ENCODE results near the gene MB21D2.

The MB21D2 gene

DNA sequence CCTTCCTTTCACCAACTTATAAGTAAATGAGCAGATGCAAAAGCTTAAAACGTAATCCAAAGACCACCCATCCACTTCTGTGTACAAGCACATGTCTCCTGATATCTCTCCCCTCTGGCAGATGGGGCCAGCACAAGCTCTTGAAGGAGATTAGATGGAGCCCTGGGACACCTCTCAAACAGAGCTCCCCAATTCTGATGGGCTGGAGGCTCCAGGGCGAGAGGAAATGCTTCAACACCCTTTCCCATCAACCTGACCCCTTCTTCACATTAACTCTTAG, 73.2 kb downstream of the MB21D2 start:
- H3K4me3 ChIP-seq (ENCODE audit: low read depth, low read length): no peak overlapping the region
- DNase-seq (ENCODE audit: low read depth): no peak
- TF ChIP-seq, protein P1, sequence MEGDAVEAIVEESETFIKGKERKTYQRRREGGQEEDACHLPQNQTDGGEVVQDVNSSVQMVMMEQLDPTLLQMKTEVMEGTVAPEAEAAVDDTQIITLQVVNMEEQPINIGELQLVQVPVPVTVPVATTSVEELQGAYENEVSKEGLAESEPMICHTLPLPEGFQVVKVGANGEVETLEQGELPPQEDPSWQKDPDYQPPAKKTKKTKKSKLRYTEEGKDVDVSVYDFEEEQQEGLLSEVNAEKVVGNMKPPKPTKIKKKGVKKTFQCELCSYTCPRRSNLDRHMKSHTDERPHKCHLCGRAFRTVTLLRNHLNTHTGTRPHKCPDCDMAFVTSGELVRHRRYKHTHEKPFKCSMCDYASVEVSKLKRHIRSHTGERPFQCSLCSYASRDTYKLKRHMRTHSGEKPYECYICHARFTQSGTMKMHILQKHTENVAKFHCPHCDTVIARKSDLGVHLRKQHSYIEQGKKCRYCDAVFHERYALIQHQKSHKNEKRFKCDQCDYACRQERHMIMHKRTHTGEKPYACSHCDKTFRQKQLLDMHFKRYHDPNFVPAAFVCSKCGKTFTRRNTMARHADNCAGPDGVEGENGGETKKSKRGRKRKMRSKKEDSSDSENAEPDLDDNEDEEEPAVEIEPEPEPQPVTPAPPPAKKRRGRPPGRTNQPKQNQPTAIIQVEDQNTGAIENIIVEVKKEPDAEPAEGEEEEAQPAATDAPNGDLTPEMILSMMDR (conservative IDR thresholded peaks at IDR 0.05; ENCODE audit: low read depth, low read length): no peak

DNA sequence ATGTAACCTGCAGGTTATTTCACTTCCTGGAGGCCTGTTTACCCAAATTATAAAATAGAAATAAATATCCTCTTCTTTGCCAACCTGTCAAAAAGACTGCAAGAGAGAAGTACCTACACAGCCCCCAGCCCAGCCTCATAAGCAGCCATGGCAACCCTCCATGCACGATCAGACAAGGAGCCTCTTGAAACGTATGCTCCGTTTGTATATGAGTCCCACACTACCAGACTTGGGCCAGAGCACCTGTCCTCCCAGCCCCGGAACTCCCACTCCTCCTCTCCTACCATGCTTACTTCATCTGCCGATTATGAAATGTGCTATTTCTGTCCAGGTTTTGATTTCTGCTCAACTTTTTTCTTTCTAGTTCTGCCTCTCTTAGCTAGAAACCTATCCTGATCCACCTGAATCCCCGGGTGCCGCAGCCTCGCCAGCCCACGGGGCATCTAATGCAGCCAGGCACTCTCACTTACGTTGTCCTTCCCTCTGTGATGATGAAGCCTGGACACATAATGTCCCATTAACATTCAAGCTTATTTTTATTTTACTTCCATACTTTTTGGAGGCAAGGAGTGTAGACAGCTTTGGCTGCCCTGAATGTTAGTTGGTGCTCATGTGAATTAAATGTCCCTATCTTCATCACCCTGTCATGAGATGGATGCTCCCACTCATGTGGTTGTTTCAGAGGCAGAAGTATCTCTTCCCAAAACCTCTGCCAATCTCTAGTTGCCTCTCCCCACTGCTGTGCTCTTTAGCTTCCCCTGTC, 73.8 kb downstream of the MB21D2 start:
- TF ChIP-seq, protein P1 (conservative IDR thresholded peaks at IDR 0.05; ENCODE audit: low read depth, low read length): no peak
- no peak for DNase-seq (ENCODE audit: low read depth)
- no peak overlapping the region for H3K4me3 ChIP-seq (ENCODE audit: low read depth, low read length)

DNA sequence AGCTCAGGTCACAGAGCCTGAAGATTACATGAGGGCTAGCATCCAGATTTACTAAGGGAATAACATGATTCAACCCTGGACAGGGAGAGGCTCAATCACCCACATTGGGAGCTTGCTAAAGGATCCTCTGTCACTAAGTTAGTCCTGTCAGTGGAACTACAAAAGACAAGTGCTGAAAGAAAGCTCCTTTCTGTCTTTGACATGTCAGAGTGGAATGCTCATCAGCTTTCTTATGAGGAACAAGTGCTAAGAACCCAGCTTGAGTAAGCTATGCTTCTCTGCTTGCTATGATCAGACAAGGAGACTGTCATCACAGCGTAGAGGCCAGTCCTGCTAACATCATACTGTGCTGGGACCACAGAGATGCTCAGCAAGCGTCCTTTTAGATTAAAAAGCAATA, 74.5 kb downstream of the MB21D2 start:
- no peak overlapping the region for H3K4me3 ChIP-seq (ENCODE audit: low read depth, low read length)
- TF ChIP-seq, protein P1 (conservative IDR thresholded peaks at IDR 0.05; ENCODE audit: low read depth, low read length): no peak
- no peak for DNase-seq (ENCODE audit: low read depth)

DNA sequence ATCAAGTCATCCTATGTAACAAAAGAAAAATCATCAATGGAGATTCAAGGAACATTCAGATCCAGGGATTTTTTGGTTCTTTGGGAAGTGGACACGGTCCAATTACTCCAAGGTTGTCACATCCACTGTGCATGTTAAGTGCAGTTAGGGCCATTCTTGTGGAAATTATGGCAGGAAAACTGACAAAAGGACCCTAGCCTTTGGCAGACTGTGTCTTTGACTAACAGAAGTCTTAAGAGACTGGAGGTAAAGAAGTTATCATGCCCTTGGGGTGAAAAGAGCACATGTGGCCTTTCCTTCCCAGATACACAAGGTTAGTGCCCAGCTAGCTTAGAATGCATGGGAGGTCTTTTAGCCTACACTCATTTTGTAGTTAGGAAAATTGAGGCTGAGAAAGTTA, 74.9 kb downstream of the MB21D2 start:
- TF ChIP-seq, protein P1 (conservative IDR thresholded peaks at IDR 0.05; ENCODE audit: low read depth, low read length): no peak
- no peak for DNase-seq (ENCODE audit: low read depth)
- H3K4me3 ChIP-seq (ENCODE audit: low read depth, low read length): no peak overlapping the region

DNA sequence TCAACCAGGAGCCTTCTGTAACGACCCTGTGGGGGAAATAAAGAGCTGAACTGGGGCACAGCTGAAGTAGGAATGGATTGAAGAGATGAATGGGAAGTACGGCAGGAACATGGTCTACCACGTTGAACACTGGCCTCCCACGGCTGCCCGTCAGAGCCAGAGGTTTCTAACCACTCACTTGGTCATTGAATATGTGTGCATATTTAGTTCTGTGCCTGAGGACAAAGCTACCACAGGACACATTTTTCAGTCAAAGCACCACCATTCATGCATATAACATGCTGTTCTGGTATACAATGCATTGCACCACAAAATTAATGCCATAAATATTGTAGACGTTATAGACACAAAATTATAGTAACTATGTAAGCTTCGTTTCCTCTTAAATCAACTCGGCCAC, 75.5 kb downstream of the MB21D2 start:
- no peak for DNase-seq (ENCODE audit: low read depth)
- no peak overlapping the region for H3K4me3 ChIP-seq (ENCODE audit: low read depth, low read length)
- TF ChIP-seq, protein P1 (conservative IDR thresholded peaks at IDR 0.05; ENCODE audit: low read depth, low read length): no peak

DNA sequence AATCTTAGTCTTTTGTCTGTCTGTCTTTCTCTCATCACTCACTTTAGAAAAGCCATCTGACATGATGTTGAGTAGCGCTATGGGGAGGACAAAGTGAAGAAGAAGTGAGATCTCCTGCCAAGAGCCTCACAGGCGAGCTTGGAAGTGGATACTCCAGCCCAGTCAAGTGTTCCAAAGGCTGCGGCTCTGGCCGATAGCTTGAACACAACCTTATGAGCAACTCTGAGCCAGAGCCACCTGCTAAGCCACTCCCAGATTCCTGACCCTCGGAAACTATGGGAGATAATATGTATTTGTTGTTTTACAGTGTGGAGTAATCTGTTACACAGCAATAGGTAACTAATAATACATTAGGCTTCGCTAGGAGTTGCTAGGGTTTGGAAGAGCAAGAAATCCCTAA, 76.2 kb downstream of the MB21D2 start:
- H3K4me3 ChIP-seq (ENCODE audit: low read depth, low read length): no peak overlapping the region
- TF ChIP-seq, protein P1 (conservative IDR thresholded peaks at IDR 0.05; ENCODE audit: low read depth, low read length): no peak
- DNase-seq (ENCODE audit: low read depth): no peak

DNA sequence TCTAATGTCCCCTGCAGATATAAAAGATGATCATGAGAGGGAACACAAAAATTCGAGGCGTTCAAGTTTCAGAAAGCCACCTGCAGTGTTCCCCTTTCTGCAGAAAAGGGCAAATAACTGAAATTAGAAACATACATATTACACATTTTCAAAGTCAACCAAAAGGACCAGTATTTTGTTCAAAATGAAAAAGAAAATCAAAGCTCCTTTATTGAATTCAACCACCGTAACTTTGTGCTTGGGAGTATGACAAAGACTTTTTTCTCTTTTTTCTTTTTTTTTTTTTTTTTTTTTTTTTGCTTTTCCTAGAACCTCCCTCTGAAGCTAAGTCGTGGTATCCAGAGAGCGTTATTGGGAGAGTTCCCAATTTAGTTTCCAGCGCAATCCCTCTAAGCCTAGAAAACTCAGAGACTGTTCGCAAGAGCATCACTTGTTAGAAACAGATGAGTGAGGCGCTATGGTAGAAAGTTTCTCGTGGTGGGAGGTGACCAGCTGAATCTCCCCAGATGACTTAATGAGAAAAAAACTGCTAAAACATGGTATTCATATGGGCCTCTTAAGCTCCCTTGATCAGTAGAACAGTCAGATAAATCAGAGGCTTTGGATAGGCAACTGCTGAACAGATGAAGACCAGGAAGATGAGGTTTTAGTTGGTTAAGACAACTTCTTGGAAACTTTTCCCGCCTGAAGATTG, 77.4 kb downstream of the MB21D2 start:
- TF ChIP-seq, protein P1 (conservative IDR thresholded peaks at IDR 0.05; ENCODE audit: low read depth, low read length): no peak
- H3K4me3 ChIP-seq (ENCODE audit: low read depth, low read length): no peak overlapping the region
- DNase-seq (ENCODE audit: low read depth): no peak
